HEK293T (cell line): ENCODE measurements around the gene PLK5.

Experiments
- FOXA1 ChIP-seq: fragments of 450-650 bp; IDR thresholded peaks from 2 replicates; pipeline ENCODE4 v1.6.1; 2016; ENCODE audit warnings: mild to moderate bottlenecking
- HDGF ChIP-seq: fragments of 450-650 bp; IDR thresholded peaks from 2 replicates; pipeline ENCODE4 v1.6.1; 2017; ENCODE audit warnings: antibody characterized with exemption, borderline replicate concordance
- L3MBTL2 ChIP-seq: fragments of 450-650 bp; conservative IDR thresholded peaks from 2 replicates; pipeline ENCODE4 v1.6.1; 2016; ENCODE audit warnings: mild to moderate bottlenecking
- SP1 ChIP-seq: fragments of 450-650 bp; IDR thresholded peaks from 2 replicates; pipeline ENCODE4 v1.6.1; 2017
- ZNF384 ChIP-seq: fragments of 450-650 bp; IDR thresholded peaks from 2 replicates; pipeline ENCODE4 v1.6.1; 2016

- TF ChIP-seq SP1 = no peak
- no peak for TF ChIP-seq FOXA1
- no peak for TF ChIP-seq ZNF384
- TF ChIP-seq L3MBTL2 = no peak
- no peak for TF ChIP-seq HDGF
These were observed 31.1 kb downstream of the PLK5 start for GRCh38 chr19:1554968-1555367.
